SU-DHL-6 (cell line): ENCODE results near the gene ITGAE.

ENCODE experiments used
- H2AFZ ChIP-seq: fragments of 200-600 bp; sonication (generic); 2 replicates; pipeline ENCODE4 v1.6.1; 2014; ENCODE audit warnings: low read depth, mild to moderate bottlenecking, moderate library complexity, mixed read lengths, antibody characterized with exemption, low read length; ENCODE audit not compliant: severe bottlenecking
- H3F3A ChIP-seq: fragments of 200-600 bp; shearing (Covaris generic); 2 replicates; pipeline ENCODE4 v1.6.0; 2016; ENCODE audit warnings: antibody characterized with exemption, mild to moderate bottlenecking; ENCODE audit not compliant: insufficient read depth
- H3K27ac ChIP-seq: fragments of 200-600 bp; sonication (generic); 2 replicates; pipeline ENCODE4 v1.5.1; 2016; ENCODE audit warnings: low read depth, mild to moderate bottlenecking, low read length, moderate library complexity, mixed read lengths
- H3K27me3 ChIP-seq: fragments of 200-600 bp; sonication (generic), shearing (Covaris generic); 2 replicates; pipeline ENCODE4 v1.6.0; 2014; ENCODE audit warnings: mild to moderate bottlenecking, low read length
- H3K36me3 ChIP-seq: fragments of 200-600 bp; sonication (generic); 2 replicates; pipeline ENCODE4 v1.6.1; 2014; ENCODE audit warnings: mild to moderate bottlenecking, low read length, mixed read lengths
- H3K4me2 ChIP-seq: fragments of 300-600, 200-600 bp; shearing (Covaris generic), sonication (generic); 2 replicates; pipeline ENCODE4 v1.6.0; 2014; ENCODE audit warnings: low read length, low read depth, mild to moderate bottlenecking; ENCODE audit not compliant: poor library complexity, severe bottlenecking
- H3K4me3 ChIP-seq: fragments of 200-600 bp; sonication (generic); 2 replicates; pipeline ENCODE4 v1.5.1; 2014; ENCODE audit warnings: antibody characterized with exemption, low read length, mild to moderate bottlenecking, mixed read lengths; ENCODE audit not compliant: insufficient read depth, poor library complexity, severe bottlenecking
- H3K79me2 ChIP-seq: fragments of 200-600 bp; sonication (generic); 2 replicates; pipeline ENCODE4 v1.6.1; 2014; ENCODE audit warnings: mild to moderate bottlenecking, low read length, moderate library complexity; ENCODE audit not compliant: insufficient read depth
- H3K9ac ChIP-seq: fragments of 200-600 bp; sonication (generic); 2 replicates; pipeline ENCODE4 v1.7.0; 2014; ENCODE audit warnings: mild to moderate bottlenecking, low read length
- H3K9me2 ChIP-seq: fragments of 200-600 bp; sonication (generic); replicated peaks from 2 replicates; pipeline ENCODE4 v1.6.1; 2014; ENCODE audit warnings: low read length; ENCODE audit not compliant: insufficient read depth
- H3K9me3 ChIP-seq: fragments of 200-600 bp; sonication (generic); 2 replicates; pipeline ENCODE4 v1.6.1; 2014; ENCODE audit warnings: low read length, mixed read lengths; ENCODE audit not compliant: insufficient read depth
- H4K20me1 ChIP-seq: fragments of 200-600 bp; sonication (generic); 2 replicates; pipeline ENCODE4 v1.6.1; 2014; ENCODE audit warnings: low read depth, mild to moderate bottlenecking, antibody characterized with exemption, low read length, moderate library complexity, mixed read lengths
- CTCF ChIP-seq: fragments of 200-600 bp; sonication (generic); IDR thresholded peaks from one replicate; pipeline ENCODE4 v1.5.1; 2017; ENCODE audit warnings: antibody characterized with exemption, mild to moderate bottlenecking, low read length, moderate library complexity; ENCODE audit not compliant: insufficient read depth, poor library complexity, severe bottlenecking
- EZH2phosphoT487 ChIP-seq: fragments of 200-600 bp; sonication (generic), shearing (Covaris generic); conservative IDR thresholded peaks from 2 replicates; pipeline ENCODE4 v1.6.1; 2018; ENCODE audit warnings: mild to moderate bottlenecking, antibody characterized with exemption, low read length, moderate library complexity, mixed read lengths

The ITGAE gene

GRCh38 chr17:3763777-3764170 is 37.2 kb downstream of the ITGAE start:
- Histone ChIP-seq H3K4me2 (no peak overlapping the region), H3K9me2 (no peaks in the 10 kb centered on the region), H3K27ac (no peak overlapping the region), H3F3A (no peaks in the 10 kb centered on the region), H3K79me2 (no peaks in the 10 kb centered on the region), H3K27me3 (no peaks in the 10 kb centered on the region), H3K9me3 (peaks cover 4% of the 10 kb centered on the region; the same call in 1 of the 2 replicates), H3K9ac (no peak overlapping the region), H4K20me1 (no peaks in the 10 kb centered on the region), H3K4me3 (no peak overlapping the region), H2AFZ (no peak overlapping the region), H3K36me3 (no peaks in the 10 kb centered on the region)
- no peak for TF ChIP-seq CTCF
- no peak for TF ChIP-seq EZH2phosphoT487

GRCh38 chr17:3762922-3763776 is 37.8 kb downstream of the ITGAE start:
- Histone ChIP-seq H3K27ac (no peak overlapping the region), H3K9ac (no peak overlapping the region), H3K4me2 (no peak overlapping the region), H3K9me3 (peaks cover 4% of the 10 kb centered on the region; the same call in 1 of the 2 replicates), H3F3A (no peaks in the 10 kb centered on the region), H3K79me2 (no peaks in the 10 kb centered on the region), H2AFZ (no peak overlapping the region), H3K36me3 (no peaks in the 10 kb centered on the region), H4K20me1 (no peaks in the 10 kb centered on the region), H3K9me2 (no peaks in the 10 kb centered on the region), H3K27me3 (no peaks in the 10 kb centered on the region), H3K4me3 (no peak overlapping the region)
- no peak for TF ChIP-seq EZH2phosphoT487
- TF ChIP-seq CTCF, result no peak

- no peaks in the 10 kb centered on the region for H3K9me2 ChIP-seq
- H3K27ac ChIP-seq, result no peak overlapping the region
- H2AFZ ChIP-seq, result no peak overlapping the region
- no peaks in the 10 kb centered on the region for H3K79me2 ChIP-seq
- H3K27me3 ChIP-seq, result no peaks in the 10 kb centered on the region
- H3F3A ChIP-seq, result no peaks in the 10 kb centered on the region
- no peaks in the 10 kb centered on the region for H3K36me3 ChIP-seq
- H3K4me2 ChIP-seq, result no peak overlapping the region
- no peak for TF ChIP-seq EZH2phosphoT487
- TF ChIP-seq CTCF, result no peak
- H3K4me3 ChIP-seq, result no peak overlapping the region
- H3K9ac ChIP-seq, result no peak overlapping the region
- H3K9me3 ChIP-seq, result peaks cover 4% of the 10 kb centered on the region; the same call in 1 of the 2 replicates
- no peaks in the 10 kb centered on the region for H4K20me1 ChIP-seq
Measured at GRCh38 chr17:3761918-3762380, 39.0 kb downstream of the ITGAE start.
